Mesendoderm (in vitro differentiated cells): ENCODE data around the gene DLG2.

Source experiments
- DNase-seq: peaks from one replicate; pipeline ENCODE4 v3.0.0; 2013
- H2AK5ac ChIP-seq: 2 replicates; pipeline ENCODE4 v1.6.1; 2013; ENCODE audit warnings: low read length, inconsistent platforms
- H2BK120ac ChIP-seq: 2 replicates; pipeline ENCODE4 v1.6.1; 2013; ENCODE audit warnings: low read depth, mild to moderate bottlenecking, low read length, moderate library complexity, mixed read lengths
- H2BK15ac ChIP-seq: replicated peaks from 2 replicates; pipeline ENCODE4 v1.6.1; 2013; ENCODE audit warnings: low read depth, mild to moderate bottlenecking, moderate library complexity
- H2BK5ac ChIP-seq: 2 replicates; pipeline ENCODE4 v1.6.1; 2013; ENCODE audit warnings: low read length, inconsistent platforms
- H3K18ac ChIP-seq: 2 replicates; pipeline ENCODE4 v1.6.1; 2013; ENCODE audit warnings: mild to moderate bottlenecking, low read length, mixed read lengths
- H3K23ac ChIP-seq: one replicate; pipeline ENCODE4 v1.6.1; 2013; ENCODE audit warnings: low read length
- H3K27ac ChIP-seq: 2 replicates; pipeline ENCODE4 v1.5.1; 2013; ENCODE audit warnings: low read depth, mild to moderate bottlenecking, inconsistent platforms, low read length, moderate library complexity
- H3K27me3 ChIP-seq: 2 replicates; pipeline ENCODE4 v1.6.1; 2013; ENCODE audit warnings: low read length, control low read depth, mild to moderate bottlenecking, inconsistent platforms; ENCODE audit not compliant: insufficient read depth, poor library complexity
- H3K36me3 ChIP-seq: 2 replicates; pipeline ENCODE4 v1.6.1; 2013; ENCODE audit warnings: low read length, inconsistent platforms; ENCODE audit not compliant: control insufficient read depth, insufficient read depth
- H3K4ac ChIP-seq: one replicate; pipeline ENCODE4 v1.6.1; 2013; ENCODE audit warnings: low read depth, mild to moderate bottlenecking, low read length, moderate library complexity
- H3K4me1 ChIP-seq: 2 replicates; pipeline ENCODE4 v1.6.1; 2013; ENCODE audit warnings: low read depth, low read length, inconsistent platforms; ENCODE audit not compliant: control insufficient read depth
- H3K4me2 ChIP-seq: 2 replicates; pipeline ENCODE4 v1.6.1; 2013; ENCODE audit warnings: low read length
- H3K4me3 ChIP-seq: 2 replicates; pipeline ENCODE4 v1.5.1; 2013; ENCODE audit warnings: mild to moderate bottlenecking, low read length
- H3K56ac ChIP-seq: one replicate; pipeline ENCODE4 v1.6.1; 2013; ENCODE audit warnings: low read length
- H3K79me1 ChIP-seq: 2 replicates; pipeline ENCODE4 v1.6.1; 2013; ENCODE audit warnings: low read length, inconsistent platforms
- H3K79me2 ChIP-seq: 2 replicates; pipeline ENCODE4 v1.6.1; 2013; ENCODE audit warnings: mild to moderate bottlenecking, low read length; ENCODE audit not compliant: control insufficient read depth, insufficient read depth
- H3K9ac ChIP-seq: 2 replicates; pipeline ENCODE4 v1.6.1; 2013; ENCODE audit warnings: low read length, inconsistent platforms
- H4K5ac ChIP-seq: one replicate; pipeline ENCODE4 v1.6.1; 2013; ENCODE audit warnings: low read length
- H4K8ac ChIP-seq: one replicate; pipeline ENCODE4 v1.6.1; 2013; ENCODE audit warnings: low read depth, mild to moderate bottlenecking, control low read depth, low read length, moderate library complexity
- WGBS: extraction: QIAGEN DNeasy Blood & Tissue Kit; methylation state at CpG from one replicate; pipeline ENCODE4 v1.1.7; 2013; ENCODE audit warnings: low lambda C conversion rate, missing lambda C conversion rate; ENCODE audit not compliant: insufficient coverage; ENCODE audit errors: extremely low coverage; 5-methylcytosine and 5-hydroxymethylcytosine counted together

The DLG2 gene

GRCh38 chr11:84543367-84544159 lies 1083.6 kb downstream of the DLG2 start:
- H3K27ac ChIP-seq: no peak overlapping the region
- peak overlapping the region; percentile 74 for H3K56ac ChIP-seq
- H2BK5ac ChIP-seq: no peak overlapping the region
- peaks cover 2% of the 10 kb centered on the region for H3K4me1 ChIP-seq
- H3K23ac ChIP-seq: no peak overlapping the region
- H4K8ac ChIP-seq: no peak overlapping the region
- H3K18ac ChIP-seq: no peak overlapping the region
- H3K79me1 ChIP-seq: no peaks in the 10 kb centered on the region
- peak; percentile 82 for DNase-seq
- H4K5ac ChIP-seq: no peak overlapping the region
- H2AK5ac ChIP-seq: no peak overlapping the region
- H3K4me3 ChIP-seq: no peak overlapping the region
- no peaks in the 10 kb centered on the region for H3K79me2 ChIP-seq
- peak overlapping the region; percentile 43 for H3K9ac ChIP-seq
- no peak overlapping the region for H2BK15ac ChIP-seq
- no peaks in the 10 kb centered on the region for H3K36me3 ChIP-seq
- peak overlapping the region; percentile 20 for H3K4me2 ChIP-seq
- peak overlapping the region; percentile 64 for H2BK120ac ChIP-seq
- no peaks in the 10 kb centered on the region for H3K27me3 ChIP-seq
- WGBS: no CpG with 5 or more reads among the region's 5 CpGs
- no peak overlapping the region for H3K4ac ChIP-seq

- H3K9ac ChIP-seq: no peak overlapping the region
- no peak overlapping the region for H2BK120ac ChIP-seq
- H2BK5ac ChIP-seq: no peak overlapping the region
- H2BK15ac ChIP-seq: no peak overlapping the region
- H3K79me2 ChIP-seq: no peaks in the 10 kb centered on the region
- no peak overlapping the region for H3K4me2 ChIP-seq
- peaks cover 2% of the 10 kb centered on the region for H3K4me1 ChIP-seq
- no peak overlapping the region for H3K56ac ChIP-seq
- H3K18ac ChIP-seq: no peak overlapping the region
- H3K23ac ChIP-seq: no peak overlapping the region
- no peaks in the 10 kb centered on the region for H3K27me3 ChIP-seq
- H3K79me1 ChIP-seq: no peaks in the 10 kb centered on the region
- H4K8ac ChIP-seq: no peak overlapping the region
- H4K5ac ChIP-seq: no peak overlapping the region
- H3K4ac ChIP-seq: no peak overlapping the region
- H3K4me3 ChIP-seq: no peak overlapping the region
- no CpG with 5 or more reads among the region's 4 CpGs for WGBS
- H3K27ac ChIP-seq: no peak overlapping the region
- no peak overlapping the region for H2AK5ac ChIP-seq
- no peak for DNase-seq
- no peaks in the 10 kb centered on the region for H3K36me3 ChIP-seq
Observed at GRCh38 chr11:84541731-84542340, 1085.3 kb downstream of the DLG2 start.

- no peak overlapping the region for H3K18ac ChIP-seq
- no peaks in the 10 kb centered on the region for H3K27me3 ChIP-seq
- H2BK120ac ChIP-seq: no peak overlapping the region
- no peak overlapping the region for H2AK5ac ChIP-seq
- DNase-seq: no peak
- H2BK15ac ChIP-seq: no peak overlapping the region
- WGBS: no CpG with 5 or more reads among the region's 3 CpGs
- no peak overlapping the region for H2BK5ac ChIP-seq
- no peak overlapping the region for H3K23ac ChIP-seq
- H3K56ac ChIP-seq: no peak overlapping the region
- no peaks in the 10 kb centered on the region for H3K36me3 ChIP-seq
- no peak overlapping the region for H4K8ac ChIP-seq
- H3K79me1 ChIP-seq: no peaks in the 10 kb centered on the region
- no peak overlapping the region for H4K5ac ChIP-seq
- H3K27ac ChIP-seq: no peak overlapping the region
- no peak overlapping the region for H3K4me2 ChIP-seq
- H3K79me2 ChIP-seq: no peaks in the 10 kb centered on the region
- no peaks in the 10 kb centered on the region for H3K4me1 ChIP-seq
- H3K4me3 ChIP-seq: no peak overlapping the region
- no peak overlapping the region for H3K9ac ChIP-seq
- no peak overlapping the region for H3K4ac ChIP-seq
Observed at GRCh38 chr11:84536456-84536855, 1090.7 kb downstream of the DLG2 start.

GRCh38 chr11:84532364-84532763 lies 1094.8 kb downstream of the DLG2 start:
- no peaks in the 10 kb centered on the region for H3K79me2 ChIP-seq
- no peak overlapping the region for H3K4me3 ChIP-seq
- no peak for DNase-seq
- H3K27ac ChIP-seq: no peak overlapping the region
- H3K9ac ChIP-seq: no peak overlapping the region
- H3K18ac ChIP-seq: no peak overlapping the region
- no peak overlapping the region for H4K5ac ChIP-seq
- no peak overlapping the region for H2BK120ac ChIP-seq
- no peak overlapping the region for H3K4ac ChIP-seq
- no peaks in the 10 kb centered on the region for H3K79me1 ChIP-seq
- H4K8ac ChIP-seq: no peak overlapping the region
- H3K4me1 ChIP-seq: no peaks in the 10 kb centered on the region
- H2AK5ac ChIP-seq: no peak overlapping the region
- no peaks in the 10 kb centered on the region for H3K36me3 ChIP-seq
- no peak overlapping the region for H3K4me2 ChIP-seq
- H3K23ac ChIP-seq: no peak overlapping the region
- no peak overlapping the region for H2BK5ac ChIP-seq
- no CpG with 5 or more reads among the region's 4 CpGs for WGBS
- H3K27me3 ChIP-seq: no peaks in the 10 kb centered on the region
- H2BK15ac ChIP-seq: no peak overlapping the region
- H3K56ac ChIP-seq: no peak overlapping the region

GRCh38 chr11:84526250-84526649 lies 1100.9 kb downstream of the DLG2 start:
- H4K5ac ChIP-seq: no peak overlapping the region
- no peak overlapping the region for H3K4me2 ChIP-seq
- H3K4me1 ChIP-seq: no peaks in the 10 kb centered on the region
- no peaks in the 10 kb centered on the region for H3K79me2 ChIP-seq
- H3K27me3 ChIP-seq: no peaks in the 10 kb centered on the region
- no peak overlapping the region for H2BK5ac ChIP-seq
- no peak overlapping the region for H3K18ac ChIP-seq
- H4K8ac ChIP-seq: no peak overlapping the region
- no peak overlapping the region for H3K23ac ChIP-seq
- H3K9ac ChIP-seq: no peak overlapping the region
- DNase-seq: no peak
- no peak overlapping the region for H2AK5ac ChIP-seq
- no peaks in the 10 kb centered on the region for H3K36me3 ChIP-seq
- no peaks in the 10 kb centered on the region for H3K79me1 ChIP-seq
- H3K56ac ChIP-seq: no peak overlapping the region
- H3K27ac ChIP-seq: no peak overlapping the region
- H2BK120ac ChIP-seq: no peak overlapping the region
- no peak overlapping the region for H3K4ac ChIP-seq
- H2BK15ac ChIP-seq: no peak overlapping the region
- H3K4me3 ChIP-seq: no peak overlapping the region
